Activated B cell treated with CpG ODN at 0.5 μM for 24 hours (primary cell): ENCODE measurements around the gene PPP6R3. TPM values are rescaled to one million over a fixed set of nuclear protein-coding genes. Genes with fewer than 3 reads are reported as not detected.

Experiments used
- ATAC-seq: fragments of 200-7000 bp; cut with Tn5 transposase; one replicate; pipeline ENCODE4 v1.10.0; 2021; ENCODE audit warnings: low read depth, mild to moderate bottlenecking, moderate library complexity
- CTCF ChIA-PET: fragments of 350-600 bp; sonication (Branson Sonifier 250); formaldehyde crosslinking; loops from one replicate; lab custom pipeline; 2021; ENCODE audit warnings: antibody characterized with exemption; lab: Charles Lee
- POLR2A ChIA-PET: fragments of 350-600 bp; sonication (Branson Sonifier 250); formaldehyde crosslinking; loops from one replicate; lab custom pipeline; 2021; ENCODE audit warnings: antibody characterized with exemption; lab: Charles Lee
- DNase-seq: peaks from one replicate; pipeline ENCODE4 v3.0.0; 2022
- H3K27ac Mint-ChIP-seq: one replicate; pipeline ENCODE4 v1.8.0; 2020; ENCODE audit warnings: mixed read lengths
- H3K27me3 Mint-ChIP-seq: one replicate; pipeline ENCODE4 v1.8.0; 2021; ENCODE audit warnings: mixed read lengths
- H3K36me3 Mint-ChIP-seq: one replicate; pipeline ENCODE4 v1.8.0; 2021; ENCODE audit warnings: low read depth, mixed read lengths
- H3K4me1 Mint-ChIP-seq: one replicate; pipeline ENCODE4 v1.8.0; 2021; ENCODE audit warnings: mixed read lengths
- H3K4me3 Mint-ChIP-seq: one replicate; pipeline ENCODE4 v1.8.0; 2020; ENCODE audit warnings: mild to moderate bottlenecking, mixed read lengths
- H3K9me3 Mint-ChIP-seq: one replicate; pipeline ENCODE4 v1.8.0; 2020; ENCODE audit warnings: mixed read lengths
- intact Hi-C: fragments of 100-400 bp; cut with micrococcal nuclease; formaldehyde crosslinking; loops from one replicate; pipeline ENCODE4 v1.15.1; 2024
- total RNA-seq: library from RNA; stranded (reverse); gene quantifications from 2 replicates; pipeline ENCODE4 v1.2.3, GENCODE V29; 2022
- TF ChIP-seq, protein P1 (sequence below): fragments of 200-600 bp; IDR thresholded peaks from one replicate; pipeline ENCODE4 v1.8.0; 2022; ENCODE audit warnings: antibody characterized with exemption, mild to moderate bottlenecking

Gene PPP6R3
- total RNA-seq, 1 donor from 2014 or later: 147 TPM

DNA sequence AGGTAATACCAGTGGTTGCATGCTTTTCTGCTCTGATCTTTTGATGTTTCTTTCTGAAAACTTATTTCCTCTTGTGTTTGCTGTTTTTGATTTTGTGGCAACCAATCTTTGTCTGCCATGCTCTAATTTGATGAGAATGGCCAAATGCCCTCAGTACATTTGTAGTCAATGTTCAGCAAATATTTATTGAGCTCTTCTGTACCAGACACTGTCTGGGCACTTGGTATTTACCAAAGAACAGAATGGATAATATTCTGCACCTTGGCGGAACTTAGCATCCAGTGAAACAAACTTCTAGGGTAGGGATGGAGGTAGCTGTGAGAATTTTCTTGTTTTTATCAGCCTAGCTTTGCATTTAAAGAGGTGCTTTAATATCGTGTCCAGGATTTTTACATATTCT lies 19.6 kb downstream of the PPP6R3 start:
- peaks cover 35% of the 10 kb centered on the region for H3K36me3 Mint-ChIP-seq
- DNase-seq: no peak
- H3K4me1 Mint-ChIP-seq: peaks cover 65% of the 10 kb centered on the region
- TF ChIP-seq, protein P1, sequence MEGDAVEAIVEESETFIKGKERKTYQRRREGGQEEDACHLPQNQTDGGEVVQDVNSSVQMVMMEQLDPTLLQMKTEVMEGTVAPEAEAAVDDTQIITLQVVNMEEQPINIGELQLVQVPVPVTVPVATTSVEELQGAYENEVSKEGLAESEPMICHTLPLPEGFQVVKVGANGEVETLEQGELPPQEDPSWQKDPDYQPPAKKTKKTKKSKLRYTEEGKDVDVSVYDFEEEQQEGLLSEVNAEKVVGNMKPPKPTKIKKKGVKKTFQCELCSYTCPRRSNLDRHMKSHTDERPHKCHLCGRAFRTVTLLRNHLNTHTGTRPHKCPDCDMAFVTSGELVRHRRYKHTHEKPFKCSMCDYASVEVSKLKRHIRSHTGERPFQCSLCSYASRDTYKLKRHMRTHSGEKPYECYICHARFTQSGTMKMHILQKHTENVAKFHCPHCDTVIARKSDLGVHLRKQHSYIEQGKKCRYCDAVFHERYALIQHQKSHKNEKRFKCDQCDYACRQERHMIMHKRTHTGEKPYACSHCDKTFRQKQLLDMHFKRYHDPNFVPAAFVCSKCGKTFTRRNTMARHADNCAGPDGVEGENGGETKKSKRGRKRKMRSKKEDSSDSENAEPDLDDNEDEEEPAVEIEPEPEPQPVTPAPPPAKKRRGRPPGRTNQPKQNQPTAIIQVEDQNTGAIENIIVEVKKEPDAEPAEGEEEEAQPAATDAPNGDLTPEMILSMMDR: no peak
- POLR2A ChIA-PET: no interaction called here
- intact Hi-C loops: no loop called here
- CTCF ChIA-PET: no interaction called here
- ATAC-seq: no peak
- H3K27ac Mint-ChIP-seq: no peak overlapping the region
- H3K4me3 Mint-ChIP-seq: no peak overlapping the region
- no peaks in the 10 kb centered on the region for H3K27me3 Mint-ChIP-seq
- no peaks in the 10 kb centered on the region for H3K9me3 Mint-ChIP-seq

GRCh38 chr11:68480852-68481510 lies 20.4 kb downstream of the PPP6R3 start:
- H3K4me1 Mint-ChIP-seq: peaks cover 71% of the 10 kb centered on the region
- ATAC-seq (no peak), DNase-seq (no peak)
- TF ChIP-seq, protein P1: no peak
- no peak overlapping the region for H3K27ac Mint-ChIP-seq
- H3K27me3 Mint-ChIP-seq: no peaks in the 10 kb centered on the region
- H3K36me3 Mint-ChIP-seq: peaks cover 35% of the 10 kb centered on the region
- POLR2A ChIA-PET: no interaction called here
- CTCF ChIA-PET: no interaction called here
- H3K4me3 Mint-ChIP-seq: no peak overlapping the region
- intact Hi-C loops: no loop called here
- H3K9me3 Mint-ChIP-seq: no peaks in the 10 kb centered on the region

- TF ChIP-seq, protein P1: no peak
- ATAC-seq: no peak
- no peaks in the 10 kb centered on the region for H3K9me3 Mint-ChIP-seq
- peaks cover 76% of the 10 kb centered on the region for H3K4me1 Mint-ChIP-seq
- intact Hi-C loops: no loop called here
- ChIA-PET POLR2A (no interaction called here), CTCF (no interaction called here)
- H3K27me3 Mint-ChIP-seq: no peaks in the 10 kb centered on the region
- H3K4me3 Mint-ChIP-seq: no peak overlapping the region
- H3K36me3 Mint-ChIP-seq: peaks cover 35% of the 10 kb centered on the region
- H3K27ac Mint-ChIP-seq: no peak overlapping the region
- no peak for DNase-seq
Observed at GRCh38 chr11:68481579-68482240, 21.2 kb downstream of the PPP6R3 start.

- ChIA-PET POLR2A (no interaction called here), CTCF (no interaction called here)
- H3K4me3 Mint-ChIP-seq: no peak overlapping the region
- H3K27ac Mint-ChIP-seq: no peak overlapping the region
- DNase-seq: no peak
- H3K9me3 Mint-ChIP-seq: no peaks in the 10 kb centered on the region
- peaks cover 81% of the 10 kb centered on the region for H3K4me1 Mint-ChIP-seq
- H3K36me3 Mint-ChIP-seq: peaks cover 19% of the 10 kb centered on the region
- TF ChIP-seq, protein P1: no peak
- ATAC-seq: no peak
- intact Hi-C loops: no loop called here
- no peaks in the 10 kb centered on the region for H3K27me3 Mint-ChIP-seq
Observed at GRCh38 chr11:68488623-68489022, 28.1 kb downstream of the PPP6R3 start.

DNA sequence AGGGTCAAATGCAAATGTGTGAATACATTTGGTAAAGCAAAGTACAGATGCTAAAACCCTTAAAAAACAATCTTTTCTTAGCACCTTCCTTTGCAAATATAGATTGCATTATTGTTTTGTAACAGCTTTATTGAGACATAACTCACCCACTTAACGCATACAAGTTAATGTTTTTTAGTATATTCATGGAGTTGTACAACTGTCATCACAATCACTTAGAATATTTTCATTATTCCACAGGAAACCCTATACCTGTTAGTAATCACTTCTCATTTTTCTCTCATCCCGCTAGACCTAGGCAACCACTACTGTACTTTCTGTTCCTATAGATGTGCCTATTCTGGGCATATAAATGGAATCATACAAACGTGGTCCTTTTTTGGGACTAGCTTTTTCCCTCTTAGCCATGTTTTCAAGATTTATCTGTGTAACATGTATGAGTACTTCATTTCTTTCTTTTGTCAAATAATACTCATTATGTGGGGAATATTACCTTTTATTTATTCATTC lies 34.7 kb downstream of the PPP6R3 start:
- ATAC-seq (no peak), DNase-seq (no peak)
- Mint-ChIP-seq H3K9me3 (no peaks in the 10 kb centered on the region), H3K4me1 (peaks cover 88% of the 10 kb centered on the region), H3K4me3 (no peak overlapping the region), H3K36me3 (peaks cover 6% of the 10 kb centered on the region), H3K27ac (no peak overlapping the region), H3K27me3 (no peaks in the 10 kb centered on the region)
- CTCF ChIA-PET: no interaction called here
- intact Hi-C loops: no loop called here
- POLR2A ChIA-PET: interaction anchor here (0.5 kb wide), 1 partner anchor 213 kb away, joined by 4 read pairs; no protein-coding TSS in a partner anchor
- TF ChIP-seq, protein P1: no peak
